SK-N-SH treated with all-trans-retinoic acid at 6 μM for 48 hours (cell line): ENCODE results near the gene OCA2.

Experiments
- OSR1 ChIP-seq: fragments of 250-450 bp; sonication (Bioruptor Pico); IDR thresholded peaks from 2 replicates; pipeline ENCODE4 v1.8.0; 2022; ENCODE audit warnings: moderate library complexity, mild to moderate bottlenecking, inconsistent platforms
- RARB ChIP-seq: fragments of 250-450 bp; sonication (Bioruptor Pico); IDR thresholded peaks from 2 replicates; pipeline ENCODE4 v1.8.0; 2021; ENCODE audit warnings: mild to moderate bottlenecking, moderate library complexity
- ZC3H10 ChIP-seq: fragments of 250-450 bp; sonication (Bioruptor Pico); IDR thresholded peaks from 2 replicates; pipeline ENCODE4 v1.5.1; 2021; ENCODE audit warnings: mild to moderate bottlenecking, moderate library complexity
- ZFP30 ChIP-seq: fragments of 450-650 bp; formaldehyde crosslinking; IDR thresholded peaks from 2 replicates; pipeline ENCODE4 v1.5.0; 2022; ENCODE audit warnings: mild to moderate bottlenecking, moderate library complexity
- ZNF565 ChIP-seq: fragments of 450-650 bp; formaldehyde crosslinking; conservative IDR thresholded peaks from 2 replicates; pipeline ENCODE4 v1.5.0; 2020; ENCODE audit warnings: low read depth, mild to moderate bottlenecking, moderate library complexity
- TF ChIP-seq, protein P1 (sequence below): fragments of 250-450 bp; sonication (Bioruptor Pico); IDR thresholded peaks from 2 replicates; pipeline ENCODE4 v1.8.0; 2020; ENCODE audit warnings: mild to moderate bottlenecking, moderate library complexity, borderline replicate concordance
- TF ChIP-seq, protein P2 (sequence below): fragments of 250-450 bp; sonication (Bioruptor Pico); IDR thresholded peaks from 2 replicates; pipeline ENCODE4 v1.5.1; 2020; ENCODE audit warnings: low read depth, mild to moderate bottlenecking, moderate library complexity
- TF ChIP-seq, protein P3 (sequence below): fragments of 250-450 bp; sonication (Bioruptor Pico); IDR thresholded peaks from 2 replicates; pipeline ENCODE4 v1.5.1; 2021; ENCODE audit warnings: mild to moderate bottlenecking, moderate library complexity

DNA sequence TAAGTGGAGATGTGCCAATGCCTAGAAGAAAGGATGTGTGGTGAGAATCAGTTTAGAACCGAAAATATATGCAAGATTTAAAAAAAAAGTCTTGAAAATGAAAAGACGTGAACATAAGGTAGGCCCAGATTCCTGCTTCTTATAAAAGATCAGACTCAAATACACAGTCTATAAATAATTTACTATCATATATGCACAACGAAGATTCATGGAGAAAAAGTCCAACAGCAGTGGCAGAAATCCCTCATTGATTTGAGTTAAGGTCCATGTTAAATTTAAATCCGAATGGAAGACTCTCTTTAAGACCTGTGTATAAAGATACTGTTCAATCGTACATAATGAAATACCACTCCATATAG lies 227.2 kb downstream of the OCA2 start:
- TF ChIP-seq, protein P1, sequence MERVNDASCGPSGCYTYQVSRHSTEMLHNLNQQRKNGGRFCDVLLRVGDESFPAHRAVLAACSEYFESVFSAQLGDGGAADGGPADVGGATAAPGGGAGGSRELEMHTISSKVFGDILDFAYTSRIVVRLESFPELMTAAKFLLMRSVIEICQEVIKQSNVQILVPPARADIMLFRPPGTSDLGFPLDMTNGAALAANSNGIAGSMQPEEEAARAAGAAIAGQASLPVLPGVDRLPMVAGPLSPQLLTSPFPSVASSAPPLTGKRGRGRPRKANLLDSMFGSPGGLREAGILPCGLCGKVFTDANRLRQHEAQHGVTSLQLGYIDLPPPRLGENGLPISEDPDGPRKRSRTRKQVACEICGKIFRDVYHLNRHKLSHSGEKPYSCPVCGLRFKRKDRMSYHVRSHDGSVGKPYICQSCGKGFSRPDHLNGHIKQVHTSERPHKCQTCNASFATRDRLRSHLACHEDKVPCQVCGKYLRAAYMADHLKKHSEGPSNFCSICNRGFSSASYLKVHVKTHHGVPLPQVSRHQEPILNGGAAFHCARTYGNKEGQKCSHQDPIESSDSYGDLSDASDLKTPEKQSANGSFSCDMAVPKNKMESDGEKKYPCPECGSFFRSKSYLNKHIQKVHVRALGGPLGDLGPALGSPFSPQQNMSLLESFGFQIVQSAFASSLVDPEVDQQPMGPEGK, result no peak
- TF ChIP-seq, protein P2, sequence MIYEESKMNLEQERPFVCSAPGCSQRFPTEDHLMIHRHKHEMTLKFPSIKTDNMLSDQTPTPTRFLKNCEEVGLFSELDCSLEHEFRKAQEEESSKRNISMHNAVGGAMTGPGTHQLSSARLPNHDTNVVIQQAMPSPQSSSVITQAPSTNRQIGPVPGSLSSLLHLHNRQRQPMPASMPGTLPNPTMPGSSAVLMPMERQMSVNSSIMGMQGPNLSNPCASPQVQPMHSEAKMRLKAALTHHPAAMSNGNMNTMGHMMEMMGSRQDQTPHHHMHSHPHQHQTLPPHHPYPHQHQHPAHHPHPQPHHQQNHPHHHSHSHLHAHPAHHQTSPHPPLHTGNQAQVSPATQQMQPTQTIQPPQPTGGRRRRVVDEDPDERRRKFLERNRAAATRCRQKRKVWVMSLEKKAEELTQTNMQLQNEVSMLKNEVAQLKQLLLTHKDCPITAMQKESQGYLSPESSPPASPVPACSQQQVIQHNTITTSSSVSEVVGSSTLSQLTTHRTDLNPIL (CRISPR knock-in tag), result no peak
- TF ChIP-seq RARB (no peak), ZFP30 (CRISPR knock-in tag) (no peak), ZNF565 (no peak), OSR1 (CRISPR knock-in tag) (no peak), ZC3H10 (no peak)
- TF ChIP-seq, protein P3, sequence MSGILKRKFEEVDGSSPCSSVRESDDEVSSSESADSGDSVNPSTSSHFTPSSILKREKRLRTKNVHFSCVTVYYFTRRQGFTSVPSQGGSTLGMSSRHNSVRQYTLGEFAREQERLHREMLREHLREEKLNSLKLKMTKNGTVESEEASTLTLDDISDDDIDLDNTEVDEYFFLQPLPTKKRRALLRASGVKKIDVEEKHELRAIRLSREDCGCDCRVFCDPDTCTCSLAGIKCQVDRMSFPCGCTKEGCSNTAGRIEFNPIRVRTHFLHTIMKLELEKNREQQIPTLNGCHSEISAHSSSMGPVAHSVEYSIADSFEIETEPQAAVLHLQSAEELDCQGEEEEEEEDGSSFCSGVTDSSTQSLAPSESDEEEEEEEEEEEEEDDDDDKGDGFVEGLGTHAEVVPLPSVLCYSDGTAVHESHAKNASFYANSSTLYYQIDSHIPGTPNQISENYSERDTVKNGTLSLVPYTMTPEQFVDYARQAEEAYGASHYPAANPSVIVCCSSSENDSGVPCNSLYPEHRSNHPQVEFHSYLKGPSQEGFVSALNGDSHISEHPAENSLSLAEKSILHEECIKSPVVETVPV (CRISPR knock-in tag), result no peak
